Central memory CD8-positive, alpha-beta T cell (primary cell): ENCODE results near the gene SPAG6.
"Not testable (repeated sequence)": the region's sequence is repeated elsewhere in the genome, so short reads cannot be mapped to it uniquely, and the experiment has no call there.

ENCODE experiments used
- ATAC-seq: fragments of 150-1000 bp; cut with Tn5 transposase; replicated peaks from 2 replicates; pipeline ENCODE4 v1.10.0; 2022; ENCODE audit warnings: mild to moderate bottlenecking, moderate FRiP score, moderate number of reproducible peaks; ENCODE audit not compliant: poor library complexity, severe bottlenecking; ENCODE audit errors: extremely low read depth
- DNase-seq, 2 donors: peaks; one replicate each; pipeline ENCODE4 v3.0.0; 2021; ENCODE audit warnings: low spot score in 2 of 2
- H3K27ac Mint-ChIP-seq: one replicate; pipeline ENCODE4 v1.8.0; 2022; ENCODE audit warnings: low read depth, mild to moderate bottlenecking, moderate library complexity, mixed read lengths
- H3K27me3 Mint-ChIP-seq: one replicate; pipeline ENCODE4 v1.8.0; 2022; ENCODE audit warnings: mixed read lengths
- H3K36me3 Mint-ChIP-seq: one replicate; pipeline ENCODE4 v1.8.0; 2022; ENCODE audit warnings: mild to moderate bottlenecking, moderate library complexity, mixed read lengths; ENCODE audit not compliant: insufficient read depth
- H3K4me1 Mint-ChIP-seq: one replicate; pipeline ENCODE4 v1.8.0; 2022; ENCODE audit warnings: mixed read lengths
- H3K4me3 Mint-ChIP-seq: one replicate; pipeline ENCODE4 v1.8.0; 2022; ENCODE audit warnings: mild to moderate bottlenecking, moderate library complexity, mixed read lengths
- H3K9me3 Mint-ChIP-seq: one replicate; pipeline ENCODE4 v1.8.0; 2022; ENCODE audit warnings: mixed read lengths

The SPAG6 gene

DNA sequence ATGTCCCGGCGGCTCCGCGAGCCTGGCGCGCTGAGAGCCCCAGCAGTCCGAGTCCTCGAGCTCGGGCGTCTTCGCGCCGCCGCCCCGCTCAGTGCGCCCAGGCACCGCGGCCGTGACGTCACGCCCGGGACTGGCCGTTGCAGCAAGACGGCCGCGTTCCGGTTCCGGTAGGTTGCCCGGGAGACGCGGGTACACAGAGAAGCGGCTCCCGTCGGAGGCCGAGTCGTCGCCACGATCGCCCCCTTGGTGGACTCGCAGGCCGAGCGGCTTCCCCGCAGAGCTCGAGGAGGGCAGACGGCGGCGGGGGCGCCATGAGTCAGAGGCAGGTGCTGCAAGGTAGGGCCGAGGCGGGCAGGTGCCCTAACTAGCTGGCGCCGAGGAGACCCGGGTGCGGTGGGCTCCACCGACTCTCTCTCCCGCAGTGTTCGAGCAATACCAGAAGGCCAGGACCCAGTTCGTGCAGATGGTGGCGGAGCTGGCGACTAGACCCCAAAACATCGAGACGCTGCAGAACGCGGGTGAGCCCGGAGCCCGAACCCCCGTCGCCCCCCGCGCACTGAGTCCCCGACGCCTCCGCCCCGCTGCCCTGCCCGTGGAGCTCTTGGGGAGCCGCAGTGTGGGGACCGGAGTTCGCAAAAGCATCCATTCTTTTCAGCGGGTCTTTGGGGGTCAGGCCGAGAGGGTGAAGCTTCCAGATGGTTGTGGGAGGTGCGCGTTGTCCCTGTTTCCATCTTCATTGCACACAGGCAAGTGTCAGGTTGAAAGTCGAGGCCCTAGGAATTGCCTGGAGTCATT lies at the start of gene SPAG6:
SPAG6 (plus strand) TSS at position 196 of the 795 bp plus-strand sequence; CDS start at position 312, 116 bp downstream.
- DNase-seq = no peak
- Mint-ChIP-seq H3K4me3 (peak within 1 kb of the TSS; percentile 36), H3K9me3 (no peaks in the 10 kb centered on the region), H3K4me1 (peaks cover 5% of the 10 kb centered on the region), H3K36me3 (peaks cover 28% of the 10 kb centered on the region), H3K27me3 (peaks cover 62% of the 10 kb centered on the region), H3K27ac (peak within 1 kb of the TSS; percentile 88)
- no peak for ATAC-seq

DNA sequence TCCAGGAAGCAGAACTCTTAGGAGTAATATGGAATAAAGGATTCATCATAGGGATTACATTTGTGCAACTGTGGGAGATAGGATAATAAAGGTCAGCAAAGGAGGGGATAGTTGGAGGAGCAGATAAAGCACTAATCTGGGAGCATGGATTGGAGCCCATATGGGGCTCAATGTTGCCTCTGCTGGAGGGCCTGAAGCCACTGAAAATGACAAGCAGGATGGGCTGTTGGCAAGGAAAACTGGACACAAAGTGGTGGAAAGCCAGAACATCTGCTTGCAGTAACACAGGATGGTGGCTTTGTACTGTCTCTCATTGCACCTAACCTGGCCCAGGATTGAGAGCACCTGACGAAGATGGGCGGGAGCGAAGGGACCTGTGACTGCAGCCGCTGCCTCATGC lies 44.1 kb upstream of the SPAG6 start:
- Mint-ChIP-seq H3K4me1 (no peaks in the 10 kb centered on the region), H3K4me3 (no peak overlapping the region), H3K9me3 (no peaks in the 10 kb centered on the region), H3K27me3 (peaks cover 49% of the 10 kb centered on the region), H3K27ac (no peak overlapping the region), H3K36me3 (no peaks in the 10 kb centered on the region)
- no peak for ATAC-seq
- DNase-seq = no peak

DNA sequence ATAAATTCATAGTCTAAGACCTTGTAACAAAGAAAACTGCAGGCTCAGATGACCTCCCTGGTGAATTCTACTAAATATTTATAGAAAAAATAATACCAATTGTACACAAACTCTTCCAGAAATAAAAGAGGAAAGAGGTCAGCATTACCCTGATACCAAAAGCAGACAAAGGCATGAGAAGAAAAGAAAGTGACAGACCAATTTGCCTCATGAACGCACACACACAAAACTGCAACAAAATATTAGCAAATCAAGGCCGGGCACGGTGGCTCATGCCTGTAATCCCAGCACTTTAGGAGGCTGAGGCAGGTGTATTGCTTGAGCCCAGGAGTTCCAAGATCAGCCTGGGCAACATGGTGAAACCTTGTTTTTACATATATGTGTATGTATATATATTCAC lies 41.8 kb upstream of the SPAG6 start:
- H3K4me1 Mint-ChIP-seq = no peaks in the 10 kb centered on the region
- DNase-seq (no peak), ATAC-seq (no peak)
- no peak overlapping the region for H3K4me3 Mint-ChIP-seq
- no peaks in the 10 kb centered on the region for H3K36me3 Mint-ChIP-seq
- H3K27me3 Mint-ChIP-seq = peaks cover 38% of the 10 kb centered on the region
- no peak overlapping the region for H3K27ac Mint-ChIP-seq
- no peaks in the 10 kb centered on the region for H3K9me3 Mint-ChIP-seq

DNA sequence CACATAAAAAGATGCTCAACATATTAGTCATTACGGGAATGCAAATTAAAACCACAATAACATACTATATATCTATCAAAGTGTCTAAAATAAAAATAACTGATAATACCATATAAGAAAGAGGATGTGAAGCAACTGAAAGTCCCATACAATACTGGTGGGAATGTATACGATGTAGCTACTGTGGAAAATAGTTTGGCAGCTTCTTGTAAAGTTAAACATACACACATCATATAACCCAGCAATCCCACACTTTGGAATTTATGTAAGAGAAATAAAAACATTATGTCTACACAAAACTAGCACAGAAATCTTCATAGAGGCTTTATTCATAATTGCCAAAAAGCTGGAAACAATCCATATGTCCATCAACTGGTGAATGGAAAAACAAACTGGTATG lies 39.6 kb upstream of the SPAG6 start:
- Mint-ChIP-seq H3K27me3 (peaks cover 36% of the 10 kb centered on the region), H3K4me3 (no peak overlapping the region), H3K27ac (no peak overlapping the region), H3K4me1 (no peaks in the 10 kb centered on the region), H3K36me3 (no peaks in the 10 kb centered on the region), H3K9me3 (no peaks in the 10 kb centered on the region)
- ATAC-seq = no peak
- no peak for DNase-seq

DNA sequence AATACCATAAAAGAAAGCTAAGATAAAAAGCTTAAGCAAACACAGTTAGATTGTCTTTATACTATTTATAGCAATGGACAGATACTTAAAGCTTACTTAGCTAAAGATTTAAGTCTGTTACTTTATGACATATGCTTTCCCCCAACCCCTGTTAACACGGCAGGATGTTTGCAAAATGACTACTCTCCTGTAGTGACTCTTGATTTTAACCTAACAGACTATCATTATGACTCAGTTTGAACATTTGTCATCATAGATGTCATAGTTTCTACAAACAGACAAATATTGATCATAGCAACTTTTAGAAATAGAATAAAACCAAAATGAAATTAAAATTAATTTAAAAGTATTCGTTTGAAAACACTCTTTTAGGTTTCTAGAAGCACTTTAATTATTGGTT lies 36.9 kb upstream of the SPAG6 start:
- no peaks in the 10 kb centered on the region for H3K4me1 Mint-ChIP-seq
- H3K4me3 Mint-ChIP-seq = no peak overlapping the region
- no peak for ATAC-seq
- DNase-seq = no peak
- H3K27me3 Mint-ChIP-seq = peaks cover 43% of the 10 kb centered on the region
- no peaks in the 10 kb centered on the region for H3K9me3 Mint-ChIP-seq
- no peak overlapping the region for H3K27ac Mint-ChIP-seq
- no peaks in the 10 kb centered on the region for H3K36me3 Mint-ChIP-seq

DNA sequence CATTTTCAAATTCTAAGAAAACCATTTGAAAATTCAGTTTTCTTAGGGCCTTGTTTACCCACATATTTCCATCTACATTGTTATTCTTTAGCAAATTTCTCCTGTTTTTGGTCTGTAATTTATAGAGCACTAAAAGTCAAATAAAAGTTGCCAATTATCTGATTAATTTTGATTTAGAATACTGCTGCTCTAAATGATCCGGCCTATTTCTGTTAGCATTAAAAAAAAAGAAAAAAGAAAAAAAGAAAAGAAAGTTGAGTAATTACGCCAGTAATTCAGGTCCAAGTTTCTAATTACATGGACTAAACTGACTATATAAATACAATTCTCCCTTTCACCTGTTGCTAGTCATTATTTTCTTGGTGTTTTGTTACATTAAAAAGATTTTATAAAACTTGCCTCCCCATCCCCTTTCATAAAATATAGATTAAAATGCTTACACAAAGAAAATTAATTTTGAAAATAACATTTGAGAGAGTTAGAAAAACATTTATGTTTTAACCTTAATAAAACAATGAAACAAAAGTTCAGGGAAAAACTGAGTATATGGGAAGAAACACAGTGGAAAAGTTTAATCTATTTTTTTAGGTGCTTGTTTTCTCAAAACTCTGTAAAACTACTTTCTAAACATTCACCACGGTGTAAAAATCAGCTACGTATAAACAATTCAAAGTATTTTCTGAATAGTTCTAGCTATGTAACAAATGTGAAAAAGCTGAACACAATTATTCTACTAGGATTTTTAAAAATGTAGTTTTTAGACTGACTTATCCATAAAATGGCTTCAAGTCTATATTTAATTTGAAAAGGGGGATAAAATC lies 35.9 kb upstream of the SPAG6 start:
- H3K4me1 Mint-ChIP-seq = no peaks in the 10 kb centered on the region
- DNase-seq (no peak), ATAC-seq (no peak)
- H3K9me3 Mint-ChIP-seq = no peaks in the 10 kb centered on the region
- H3K27me3 Mint-ChIP-seq = peaks cover 38% of the 10 kb centered on the region
- no peak overlapping the region for H3K4me3 Mint-ChIP-seq
- H3K27ac Mint-ChIP-seq = no peak overlapping the region
- no peaks in the 10 kb centered on the region for H3K36me3 Mint-ChIP-seq

DNA sequence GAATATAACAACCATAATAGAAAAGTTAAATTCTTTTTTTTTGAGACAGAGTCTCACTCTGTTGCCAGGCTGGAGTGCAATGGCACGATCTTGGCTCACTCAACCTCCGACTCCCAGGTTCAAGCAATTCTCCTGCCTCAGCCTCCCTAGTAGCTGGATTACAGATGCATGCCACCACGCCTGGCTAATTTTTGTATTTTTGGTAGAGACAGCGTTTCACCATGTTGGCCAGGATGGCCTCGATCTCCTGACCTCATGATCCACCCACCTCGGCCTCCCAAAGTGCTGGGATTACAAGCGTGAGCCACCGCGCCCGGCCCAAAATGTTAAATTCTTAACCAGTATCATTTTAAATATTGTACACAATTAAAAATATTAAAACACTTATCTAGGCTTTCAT lies 35.3 kb upstream of the SPAG6 start:
- not testable (repeated sequence) for H3K27ac Mint-ChIP-seq, ATAC-seq, H3K4me1 Mint-ChIP-seq, H3K9me3 Mint-ChIP-seq, H3K4me3 Mint-ChIP-seq, DNase-seq, H3K36me3 Mint-ChIP-seq
- peaks cover 32% of the 10 kb centered on the region for H3K27me3 Mint-ChIP-seq

DNA sequence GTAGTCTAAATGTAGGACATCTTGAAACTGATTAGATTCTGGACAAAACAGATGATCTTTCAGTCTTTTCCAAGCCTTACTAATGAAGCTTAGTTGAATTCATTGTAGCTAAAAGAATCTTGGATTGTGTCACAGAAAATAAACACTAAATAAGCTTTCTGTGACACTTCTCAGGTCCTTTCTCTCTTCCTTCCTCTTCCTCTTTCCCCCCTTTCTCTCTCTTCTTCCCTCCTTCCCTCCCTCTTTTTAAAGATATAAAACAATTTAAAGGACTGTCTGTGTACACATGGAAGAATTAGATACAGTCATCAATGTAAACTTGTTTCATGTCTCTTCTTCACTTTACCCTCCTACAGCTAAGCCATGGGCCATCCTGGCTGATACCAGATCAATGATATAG lies 34.4 kb upstream of the SPAG6 start:
- DNase-seq = no peak
- Mint-ChIP-seq H3K27me3 (peaks cover 23% of the 10 kb centered on the region), H3K9me3 (no peaks in the 10 kb centered on the region), H3K4me3 (no peak overlapping the region), H3K36me3 (peaks cover 2% of the 10 kb centered on the region), H3K27ac (no peak overlapping the region), H3K4me1 (peaks cover 6% of the 10 kb centered on the region)
- ATAC-seq = no peak

DNA sequence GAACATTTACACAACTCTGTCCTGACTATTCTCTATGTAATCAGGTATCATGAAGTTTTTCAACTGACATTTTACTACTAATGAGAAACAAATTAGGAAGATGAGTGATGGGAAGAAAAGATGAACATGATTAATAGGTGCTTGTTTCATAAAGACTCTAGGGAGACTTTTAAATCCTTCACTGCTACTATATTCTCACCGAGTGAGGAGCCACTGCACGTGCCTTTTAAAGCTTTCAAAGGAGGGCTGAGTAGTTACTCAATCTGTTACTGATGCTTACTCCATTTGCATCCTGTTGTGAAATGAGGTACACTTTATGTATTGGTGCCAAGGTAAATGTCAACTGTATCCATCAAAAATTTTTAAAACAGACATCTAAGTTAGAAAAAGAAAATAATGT lies 30.4 kb upstream of the SPAG6 start:
- peak overlapping the region; percentile 94 for H3K4me3 Mint-ChIP-seq
- no peaks in the 10 kb centered on the region for H3K9me3 Mint-ChIP-seq
- no peak for DNase-seq
- ATAC-seq = no peak
- H3K4me1 Mint-ChIP-seq = peaks cover 17% of the 10 kb centered on the region
- H3K27me3 Mint-ChIP-seq = peaks cover 8% of the 10 kb centered on the region
- no peak overlapping the region for H3K27ac Mint-ChIP-seq
- peaks cover 4% of the 10 kb centered on the region for H3K36me3 Mint-ChIP-seq

DNA sequence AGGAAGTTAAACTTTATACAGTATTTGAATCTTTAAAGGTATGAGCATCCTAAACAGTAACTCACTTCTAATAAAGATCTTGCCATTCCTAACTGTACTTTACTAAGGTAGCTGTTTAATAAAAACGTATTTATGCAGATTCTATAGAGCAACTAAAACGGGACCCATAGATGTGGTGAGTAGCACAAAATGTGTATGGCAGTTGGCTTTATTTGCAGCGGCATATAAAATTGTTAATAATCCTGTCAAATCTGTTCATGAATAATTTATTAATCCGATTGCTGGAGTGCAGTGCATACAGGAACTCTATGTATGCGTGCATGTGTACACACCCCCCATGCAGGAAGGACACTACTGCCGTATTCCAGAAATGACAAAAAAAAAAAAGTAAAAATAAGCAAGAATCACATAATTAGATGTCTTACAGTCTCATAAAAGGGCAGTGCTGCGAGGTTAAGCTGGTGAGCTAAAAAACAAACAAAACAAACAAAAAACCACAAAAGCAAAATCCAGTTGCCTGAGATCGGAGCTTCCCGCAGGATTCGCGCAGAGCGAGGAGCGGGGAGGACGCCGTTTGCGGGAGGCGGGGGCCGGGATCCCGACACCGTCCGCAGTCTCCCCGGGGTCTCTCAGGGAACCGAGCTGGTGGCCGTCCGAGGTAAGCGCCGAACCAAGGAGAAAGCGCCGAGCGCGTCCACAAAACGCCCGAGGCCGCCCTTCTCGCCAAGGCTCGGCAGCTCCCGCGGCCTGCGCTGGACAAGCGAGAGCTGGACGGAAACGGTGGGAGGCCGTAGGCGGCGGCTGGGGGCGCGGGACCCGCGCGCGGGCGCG lies 29.6 kb upstream of the SPAG6 start:
- Mint-ChIP-seq H3K4me3 (peak overlapping the region; percentile 94), H3K27me3 (peaks cover 8% of the 10 kb centered on the region), H3K9me3 (no peaks in the 10 kb centered on the region), H3K27ac (peak overlapping the region; percentile 96), H3K4me1 (peaks cover 23% of the 10 kb centered on the region), H3K36me3 (peaks cover 8% of the 10 kb centered on the region)
- DNase-seq (no peak), ATAC-seq (peak; percentile 7)

DNA sequence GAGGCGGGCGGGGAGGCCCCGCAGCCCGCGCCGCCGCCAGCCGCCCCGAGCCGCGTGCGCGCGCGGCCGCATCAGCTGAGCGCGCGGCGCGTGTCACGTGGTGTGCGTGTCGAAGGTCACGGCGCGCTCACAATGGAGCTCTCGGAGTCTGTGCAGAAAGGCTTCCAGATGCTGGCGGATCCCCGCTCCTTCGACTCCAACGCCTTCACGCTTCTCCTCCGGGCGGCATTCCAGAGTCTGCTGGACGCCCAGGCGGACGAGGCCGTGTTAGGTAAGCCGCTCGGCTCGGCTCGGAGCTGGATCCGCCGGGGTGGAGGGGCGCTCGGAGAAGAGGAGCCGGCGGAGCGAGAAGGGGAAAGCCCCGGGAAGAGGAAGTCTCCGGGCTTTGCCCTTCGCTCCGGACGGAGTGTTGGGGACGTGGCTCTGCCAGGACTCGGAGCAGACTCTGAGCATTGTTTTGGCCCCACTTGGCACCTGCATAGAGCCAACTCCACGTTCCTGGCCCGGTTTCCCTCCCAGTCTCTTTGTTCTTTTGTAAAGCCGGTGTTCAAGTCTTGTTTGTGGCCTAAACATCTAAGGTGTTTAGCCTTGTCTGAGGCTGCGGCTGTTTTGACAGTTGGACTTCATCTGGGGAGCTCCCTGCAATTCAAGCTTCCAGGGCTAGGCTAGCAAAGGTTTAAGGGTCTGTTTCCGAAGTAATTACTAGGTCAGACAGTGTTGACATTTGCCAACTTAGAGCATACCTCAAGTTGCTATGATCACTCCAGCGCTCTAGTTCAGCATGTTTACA lies 28.8 kb upstream of the SPAG6 start, which contains the start of gene COMMD3:
COMMD3 (plus strand) TSS at position 103 of the 790 bp plus-strand sequence; CDS start at position 133, 30 bp downstream.
- peak; percentile 72 for ATAC-seq
- Mint-ChIP-seq H3K9me3 (no peaks in the 10 kb centered on the region), H3K27ac (peak within 1 kb of the TSS; percentile 96)

DNA sequence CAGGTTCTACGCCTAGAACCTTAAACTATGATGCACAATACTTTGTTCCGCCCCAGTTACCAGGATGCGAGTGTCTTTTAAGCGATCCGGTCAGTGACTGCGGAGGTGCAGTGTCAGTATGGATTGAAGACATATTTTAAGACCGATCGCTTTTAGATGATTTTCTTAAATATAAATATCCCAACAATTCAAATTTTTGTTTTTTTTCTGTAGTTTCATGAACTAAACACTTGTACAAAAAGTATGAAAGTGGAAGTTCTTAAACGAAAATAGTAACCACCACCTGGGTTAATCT lies 28.3 kb upstream of the SPAG6 start:
- Mint-ChIP-seq H3K9me3 (no peaks in the 10 kb centered on the region), H3K36me3 (peaks cover 13% of the 10 kb centered on the region), H3K4me1 (peaks cover 23% of the 10 kb centered on the region), H3K27me3 (no peaks in the 10 kb centered on the region), H3K27ac (peak overlapping the region; percentile 96), H3K4me3 (peak overlapping the region; percentile 94)
- DNase-seq = no peak
- no peak for ATAC-seq

More for the DNA sequence above, 28.8 kb upstream of the SPAG6 start, which contains the start of gene COMMD3:
- peak; percentile 61 to 66 for DNase-seq
- Mint-ChIP-seq H3K27me3 (peaks cover 2% of the 10 kb centered on the region), H3K4me1 (peaks cover 23% of the 10 kb centered on the region), H3K36me3 (peaks cover 11% of the 10 kb centered on the region), H3K4me3 (peak within 1 kb of the TSS; percentile 94)
